Daoy (cell line): ENCODE results near the gene ACOX3. TPM values are rescaled to one million over a fixed set of nuclear protein-coding genes. Genes with fewer than 3 reads are reported as not detected.

Source experiments
- DNase-seq: peaks from one replicate; pipeline ENCODE4 v3.0.0-alpha.2; 2015; ENCODE audit warnings: low read depth
- total RNA-seq: library from RNA; depleted of rRNA; stranded (reverse); fragments of >200 nt; shearing (Covaris generic); gene quantifications from 2 replicates; pipeline ENCODE4 v1.2.3, GENCODE V29; 2014

Gene ACOX3
- total RNA-seq, 1 experiment from 2014 or later: 13.4 TPM

- DNase-seq: no peak
Measured at GRCh38 chr4:8340781-8341241, 99.7 kb downstream of the ACOX3 start.

GRCh38 chr4:8338351-8338961 is 102.1 kb downstream of the ACOX3 start:
- DNase-seq: no peak

- DNase-seq: peak; percentile 72
Measured at GRCh38 chr4:8336412-8337075, 104.0 kb downstream of the ACOX3 start.

GRCh38 chr4:8335848-8336247 is 104.7 kb downstream of the ACOX3 start:
- no peak for DNase-seq

GRCh38 chr4:8334786-8335460 is 105.6 kb downstream of the ACOX3 start:
- DNase-seq: no peak

GRCh38 chr4:8333726-8334460 is 106.6 kb downstream of the ACOX3 start:
- DNase-seq: no peak

GRCh38 chr4:8332891-8333331 is 107.6 kb downstream of the ACOX3 start:
- DNase-seq: no peak

- DNase-seq: no peak
Measured at GRCh38 chr4:8332038-8332857, 108.3 kb downstream of the ACOX3 start.

- no peak for DNase-seq
Measured at GRCh38 chr4:8331575-8331955, 109.0 kb downstream of the ACOX3 start.

- no peak for DNase-seq
Measured at GRCh38 chr4:8330821-8331574, 109.5 kb downstream of the ACOX3 start.

- no peak for DNase-seq
Measured at GRCh38 chr4:8329859-8330761, 110.4 kb downstream of the ACOX3 start.

- DNase-seq: no peak
Measured at GRCh38 chr4:8329560-8329858, 111.0 kb downstream of the ACOX3 start.

- no peak for DNase-seq
Measured at GRCh38 chr4:8328866-8329559, 111.5 kb downstream of the ACOX3 start.

- no peak for DNase-seq
Measured at GRCh38 chr4:8328456-8328855, 112.1 kb downstream of the ACOX3 start.

GRCh38 chr4:8326206-8326605 is 114.3 kb downstream of the ACOX3 start:
- no peak for DNase-seq

- DNase-seq: no peak
Measured at GRCh38 chr4:8325291-8325973, 115.1 kb downstream of the ACOX3 start.

GRCh38 chr4:8324640-8325239 is 115.8 kb downstream of the ACOX3 start:
- no peak for DNase-seq

GRCh38 chr4:8323947-8324555 is 116.5 kb downstream of the ACOX3 start:
- DNase-seq: no peak
